Natural killer cell treated with Interleukin-12 subunit alpha and Interleukin-12 subunit beta and Interleukin-15 and Interleukin-18, amount 100 ng/mL, for 72 hours (primary cell): ENCODE data around the gene NXN. TPM values are rescaled to one million over a fixed set of nuclear protein-coding genes. Genes with fewer than 3 reads are reported as not detected.
A peak's percentile ranks its signal among the peaks of the same experiment; 100 is the strongest.
"Not testable (repeated sequence)": the region's sequence is repeated elsewhere in the genome, so short reads cannot be mapped to it uniquely, and the experiment has no call there.

Experiments
- ATAC-seq, 2 donors: fragments of 150-1000 bp; cut with Tn5 transposase in 1 of 2; sonication (Bioruptor Pico), chemical (Tn5 transposase) in 1 of 2; 2 replicates each; pipeline ENCODE4 v1.10.0; 2021
- DNase-seq: peaks from one replicate; pipeline ENCODE4 v3.0.0; 2022; ENCODE audit warnings: low spot score
- H3K27ac Mint-ChIP-seq, 2 donors: 1 replicate in 1 of 2; 2 replicates in 1 of 2; pipeline ENCODE4 v1.8.0; 2022; ENCODE audit warnings: mixed read lengths in 2 of 2, mild to moderate bottlenecking in 1 of 2, moderate library complexity in 1 of 2
- H3K27me3 Mint-ChIP-seq, 2 donors: 1 replicate in 1 of 2; 2 replicates in 1 of 2; pipeline ENCODE4 v1.8.0; 2022; ENCODE audit warnings: mixed read lengths in 2 of 2
- H3K36me3 Mint-ChIP-seq: one replicate; pipeline ENCODE4 v1.8.0; 2022; ENCODE audit warnings: mixed read lengths
- H3K4me1 Mint-ChIP-seq, 2 donors: 1 replicate in 1 of 2; 2 replicates in 1 of 2; pipeline ENCODE4 v1.8.0; 2022; ENCODE audit warnings: low read depth in 2 of 2, mixed read lengths in 2 of 2, mild to moderate bottlenecking in 1 of 2
- H3K4me3 Mint-ChIP-seq: one replicate; pipeline ENCODE4 v1.8.0; 2022; ENCODE audit warnings: mixed read lengths
- H3K9me3 Mint-ChIP-seq: 2 replicates; pipeline ENCODE4 v1.8.0; 2022; ENCODE audit warnings: mixed read lengths
- total RNA-seq, 2 donors: library from RNA; stranded (reverse); gene quantifications; one replicate each; pipeline ENCODE4 v1.2.3, GENCODE V29; 2022

The NXN gene
- total RNA-seq, 2 donors from 2014 or later: 0.61 to 0.69 TPM

DNA sequence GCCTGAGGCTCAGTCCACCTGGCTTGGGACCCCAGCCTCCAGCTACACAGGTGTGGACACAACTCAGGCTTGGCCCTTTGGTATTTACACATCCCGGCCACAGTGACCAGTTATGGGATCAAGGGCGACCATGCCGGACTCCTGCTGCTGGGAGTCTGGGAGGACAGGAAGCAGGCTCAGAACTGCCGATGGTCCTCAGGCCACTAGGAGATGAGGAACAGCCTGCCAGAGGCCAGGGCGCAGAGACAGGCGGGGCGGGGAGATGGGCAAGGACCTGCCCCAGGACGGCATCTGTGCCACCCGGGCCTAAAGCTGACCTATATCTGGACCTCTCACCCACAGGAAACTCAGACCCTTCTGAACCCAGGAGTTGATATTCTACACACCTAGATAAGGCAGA is 12.5 kb downstream of the NXN start:
- no peak overlapping the region for H3K4me3 Mint-ChIP-seq
- H3K27ac Mint-ChIP-seq: no peak overlapping the region
- H3K27me3 Mint-ChIP-seq: peaks cover 20 to 37% of the 10 kb centered on the region in 2 donors
- ATAC-seq (no peak), DNase-seq (no peak)
- H3K36me3 Mint-ChIP-seq: no peaks in the 10 kb centered on the region
- H3K9me3 Mint-ChIP-seq: no peaks in the 10 kb centered on the region
- H3K4me1 Mint-ChIP-seq: no peaks in the 10 kb centered on the region

DNA sequence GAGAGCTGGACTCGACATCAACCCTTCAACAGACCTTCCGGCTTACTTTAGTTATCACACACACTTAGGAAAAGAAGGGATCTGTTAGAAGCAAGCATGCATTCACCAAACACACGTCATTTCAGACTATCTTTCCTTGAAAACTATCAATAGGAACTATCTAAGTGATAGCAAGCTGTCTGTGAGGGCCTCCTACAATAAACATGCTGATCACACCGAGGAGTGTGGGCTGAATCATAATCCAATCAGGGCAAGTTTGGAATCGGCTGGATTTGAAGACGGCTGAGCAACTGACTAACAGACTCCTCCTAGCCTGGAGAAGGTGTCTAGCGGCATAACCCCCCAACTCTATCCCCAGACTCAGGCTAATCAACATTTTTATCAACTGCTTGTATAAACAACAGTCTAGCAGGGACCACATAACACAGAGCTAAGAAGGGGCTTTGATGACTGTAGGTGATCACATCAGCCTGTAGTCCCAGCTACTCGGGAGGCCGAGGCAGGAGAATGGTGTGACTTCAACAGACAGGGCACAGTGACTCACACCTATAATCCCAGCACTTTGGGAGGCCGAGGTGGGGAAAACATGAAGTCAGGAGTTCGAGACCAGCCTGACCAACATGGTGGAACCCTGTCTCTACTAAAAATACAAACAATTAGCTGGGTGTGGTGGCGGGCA is 14.1 kb downstream of the NXN start:
- Mint-ChIP-seq H3K27me3 (peaks cover 24 to 43% of the 10 kb centered on the region in 2 donors), H3K36me3 (no peaks in the 10 kb centered on the region), H3K4me3 (no peak overlapping the region), H3K4me1 (no peaks in the 10 kb centered on the region), H3K9me3 (no peaks in the 10 kb centered on the region), H3K27ac (no peak overlapping the region)
- peak; percentile 23 for DNase-seq
- no peak for ATAC-seq

DNA sequence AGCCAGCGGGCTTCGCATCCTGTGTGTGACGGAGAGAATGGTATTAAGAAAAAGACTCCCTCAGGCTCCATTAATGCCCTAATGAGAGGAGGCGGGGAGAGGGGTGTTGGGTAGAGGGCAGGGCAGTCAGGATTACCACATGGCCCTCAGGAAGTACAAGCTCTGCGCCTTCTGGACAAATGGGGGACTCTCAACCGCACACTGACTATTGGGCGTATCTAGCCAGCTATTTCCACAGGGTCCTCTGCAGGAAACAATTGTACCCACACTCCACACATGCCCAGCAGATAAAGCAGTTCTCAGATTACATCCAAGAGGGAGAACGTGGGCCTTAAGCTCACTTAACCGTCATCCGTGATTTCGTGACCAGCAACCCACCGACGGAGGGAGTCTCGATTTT is 14.7 kb downstream of the NXN start:
- no peak for ATAC-seq
- H3K27me3 Mint-ChIP-seq: peaks cover 22 to 43% of the 10 kb centered on the region in 2 donors
- H3K36me3 Mint-ChIP-seq: no peaks in the 10 kb centered on the region

DNA sequence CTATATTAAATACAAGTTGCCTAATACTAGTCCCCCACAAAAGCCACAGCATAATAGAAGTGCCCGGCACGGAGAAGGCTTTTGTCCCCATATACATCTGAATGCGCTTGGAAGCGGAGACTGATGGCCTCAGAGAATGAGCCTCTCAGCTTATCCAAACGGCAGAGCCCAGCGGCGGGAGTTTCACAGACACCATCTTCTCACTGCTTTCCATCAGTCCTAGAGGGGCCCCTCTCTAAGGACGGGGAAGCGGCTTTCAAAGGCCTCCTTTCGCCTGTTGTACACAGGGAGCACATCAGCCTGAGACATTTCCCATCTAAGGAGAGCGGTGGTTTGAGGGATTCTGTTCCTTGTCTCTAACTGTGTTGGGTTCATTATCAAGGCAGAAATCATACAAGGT is 16.9 kb downstream of the NXN start:
- H3K27ac Mint-ChIP-seq: no peak overlapping the region
- no peaks in the 10 kb centered on the region for H3K4me1 Mint-ChIP-seq
- peak; percentile 49 for DNase-seq
- no peak overlapping the region for H3K4me3 Mint-ChIP-seq
- H3K27me3 Mint-ChIP-seq: peaks cover 16 to 28% of the 10 kb centered on the region in 2 donors
- H3K9me3 Mint-ChIP-seq: no peaks in the 10 kb centered on the region
- no peaks in the 10 kb centered on the region for H3K36me3 Mint-ChIP-seq
- no peak for ATAC-seq

More for the DNA sequence above, 14.7 kb downstream of the NXN start:
- no peaks in the 10 kb centered on the region for H3K9me3 Mint-ChIP-seq
- H3K4me3 Mint-ChIP-seq: no peak overlapping the region
- no peaks in the 10 kb centered on the region for H3K4me1 Mint-ChIP-seq
- peak; percentile 15 for DNase-seq
- no peak overlapping the region for H3K27ac Mint-ChIP-seq

DNA sequence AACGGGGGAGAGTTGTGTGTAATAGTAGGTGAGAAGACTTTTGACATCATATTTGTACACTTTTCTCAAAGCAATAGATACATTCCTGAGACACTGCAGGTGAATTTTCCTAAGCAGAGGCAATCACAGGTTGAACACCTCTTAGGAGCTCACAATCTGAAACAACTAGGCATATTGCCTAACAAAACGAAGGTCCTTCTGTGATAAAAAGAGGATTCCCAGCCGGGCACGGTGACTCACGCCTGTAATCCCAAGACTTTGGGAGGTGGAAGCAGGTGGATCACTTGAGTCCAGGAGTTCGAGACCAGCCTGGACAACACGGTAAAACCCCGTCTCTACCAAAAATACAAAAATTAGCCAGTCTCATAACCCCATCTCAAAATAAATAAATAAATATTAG is 17.4 kb downstream of the NXN start:
- DNase-seq (no peak), ATAC-seq (no peak)
- Mint-ChIP-seq H3K9me3 (no peaks in the 10 kb centered on the region), H3K27ac (no peak overlapping the region), H3K4me1 (no peaks in the 10 kb centered on the region), H3K27me3 (peaks cover 17 to 23% of the 10 kb centered on the region in 2 donors), H3K36me3 (no peaks in the 10 kb centered on the region), H3K4me3 (no peak overlapping the region)

DNA sequence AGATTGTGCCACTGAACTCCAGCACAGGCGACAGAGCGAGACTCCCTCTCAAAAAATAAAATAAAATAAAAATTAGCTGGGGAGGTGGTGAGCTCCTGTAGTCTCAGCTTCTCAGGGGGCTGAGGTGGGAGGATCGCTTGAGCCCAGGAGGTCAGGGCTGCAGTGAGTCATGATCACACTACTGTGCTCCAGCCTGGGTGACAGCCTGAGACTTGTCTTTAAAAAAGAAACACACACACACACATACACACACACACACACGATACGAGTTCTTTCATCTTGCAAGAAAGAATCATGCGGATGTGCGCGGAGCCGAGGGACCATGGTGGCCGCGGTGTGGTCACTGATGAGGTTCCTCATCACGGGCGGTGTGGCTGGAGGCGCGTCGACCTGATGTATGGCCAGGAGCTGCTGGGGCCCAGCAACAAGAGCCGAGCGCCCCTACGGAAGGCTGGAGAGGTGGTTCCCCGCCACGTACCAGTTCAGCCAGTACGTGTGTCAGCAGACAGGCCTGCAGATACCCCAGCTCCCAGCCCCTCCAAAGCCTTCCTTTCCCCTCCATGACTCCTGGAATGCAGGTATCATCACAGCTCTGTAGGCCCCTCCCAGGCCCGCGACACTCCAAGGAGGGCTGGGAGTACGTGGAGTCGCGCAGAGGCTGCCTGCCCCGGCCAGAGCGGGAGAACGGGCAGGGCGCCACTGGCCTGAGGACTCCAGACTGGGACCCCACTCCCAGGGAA is 20.7 kb downstream of the NXN start:
- peak; percentile 12 for DNase-seq
- no peaks in the 10 kb centered on the region for H3K36me3 Mint-ChIP-seq
- no peak overlapping the region for H3K27ac Mint-ChIP-seq
- peaks cover 14 to 18% of the 10 kb centered on the region in 2 donors for H3K27me3 Mint-ChIP-seq
- no peaks in the 10 kb centered on the region for H3K4me1 Mint-ChIP-seq
- H3K9me3 Mint-ChIP-seq: no peaks in the 10 kb centered on the region
- no peak for ATAC-seq
- H3K4me3 Mint-ChIP-seq: no peak overlapping the region

DNA sequence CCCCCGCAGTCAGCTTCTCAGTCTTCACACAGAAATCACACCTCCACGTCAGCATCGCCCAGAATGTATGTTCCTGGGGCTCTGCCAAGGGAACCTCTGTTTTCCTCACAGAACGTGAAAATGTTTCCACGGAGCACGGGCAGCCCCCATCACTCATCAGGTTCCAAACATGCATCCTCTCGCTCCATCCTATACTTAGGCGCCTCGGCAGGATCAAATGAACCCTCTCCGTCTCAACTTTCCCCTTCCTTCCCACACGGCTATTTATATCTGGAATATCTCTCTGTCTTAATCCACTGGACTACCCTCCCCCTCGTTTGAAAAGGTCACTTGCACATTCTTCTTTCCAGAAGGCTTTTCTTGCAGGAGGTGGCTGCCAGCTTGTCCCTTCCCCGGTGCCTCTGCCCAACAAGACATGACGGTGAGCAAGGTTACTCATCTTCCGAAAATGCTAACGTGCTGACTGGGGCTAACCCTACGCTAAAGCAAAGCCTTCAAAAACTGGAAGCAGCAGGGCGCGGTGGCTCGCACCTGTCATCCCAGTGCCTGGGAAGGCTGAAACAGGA is 21.6 kb downstream of the NXN start:
- no peak for ATAC-seq
- H3K4me1 Mint-ChIP-seq: no peaks in the 10 kb centered on the region
- peaks cover 14 to 18% of the 10 kb centered on the region in 2 donors for H3K27me3 Mint-ChIP-seq
- peak; percentile 23 for DNase-seq
- H3K4me3 Mint-ChIP-seq: no peak overlapping the region
- H3K27ac Mint-ChIP-seq: no peak overlapping the region
- no peaks in the 10 kb centered on the region for H3K9me3 Mint-ChIP-seq
- H3K36me3 Mint-ChIP-seq: no peaks in the 10 kb centered on the region

DNA sequence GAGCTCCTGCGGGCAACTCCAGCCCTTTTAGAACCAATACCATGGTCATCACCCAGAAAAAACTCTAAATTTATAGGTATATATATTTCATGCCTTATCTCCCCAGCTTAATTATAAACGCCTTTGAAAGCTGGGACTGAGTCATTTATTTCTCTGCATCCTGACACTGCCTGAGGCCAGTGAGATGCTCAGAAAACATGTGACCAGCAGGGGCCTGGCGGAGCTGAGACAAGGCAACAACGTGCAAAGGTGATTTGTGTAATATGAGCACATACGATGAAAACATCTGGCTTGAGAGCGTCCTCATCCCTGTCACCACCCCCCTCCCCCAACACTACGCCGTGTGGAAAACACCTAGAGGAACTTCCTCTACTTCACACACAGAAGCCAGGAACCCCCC is 22.7 kb downstream of the NXN start:
- ATAC-seq: no peak
- Mint-ChIP-seq H3K4me1 (no peaks in the 10 kb centered on the region), H3K9me3 (no peaks in the 10 kb centered on the region), H3K36me3 (no peaks in the 10 kb centered on the region), H3K4me3 (no peak overlapping the region), H3K27ac (no peak overlapping the region), H3K27me3 (peaks cover 11 to 13% of the 10 kb centered on the region in 2 donors)
- peak; percentile 44 for DNase-seq

DNA sequence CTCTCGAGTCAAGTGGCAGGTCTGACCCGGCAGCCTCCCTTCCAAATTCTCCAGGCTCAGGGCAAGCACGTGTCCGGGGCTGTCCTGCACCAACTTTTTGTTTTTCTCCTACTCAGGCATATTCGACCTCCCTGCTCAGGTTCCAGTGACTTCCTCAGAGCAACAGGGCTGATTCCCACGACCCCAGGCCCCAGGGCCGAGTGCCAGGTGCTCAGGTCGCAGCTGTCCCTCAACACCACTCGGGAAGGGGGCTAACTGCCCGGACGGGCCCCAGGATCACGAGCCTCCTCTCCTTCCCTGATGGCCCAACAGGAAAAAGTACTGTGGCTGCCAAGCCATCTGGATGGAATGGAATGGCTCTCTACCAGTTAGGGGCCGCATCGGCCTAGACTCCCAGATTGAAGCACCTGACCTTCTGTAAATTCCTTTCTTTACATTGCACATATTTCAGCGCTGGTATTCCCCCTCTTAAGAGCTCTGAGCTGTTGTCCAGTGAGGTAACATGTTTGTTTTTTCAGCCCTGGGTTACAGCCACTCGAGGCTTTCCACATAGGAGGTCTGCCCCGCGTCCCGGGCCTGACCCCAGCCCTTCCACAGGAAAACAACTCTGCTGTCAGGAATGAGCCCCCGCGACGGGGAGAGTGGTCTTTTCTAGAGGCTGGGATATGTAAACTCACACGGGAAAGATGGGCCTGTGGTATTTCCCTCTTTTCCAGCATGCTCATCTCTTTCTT is 25.0 kb downstream of the NXN start:
- Mint-ChIP-seq H3K4me1 (no peaks in the 10 kb centered on the region), H3K27ac (no peak overlapping the region), H3K27me3 (peaks cover 14% of the 10 kb centered on the region in 2 donors), H3K36me3 (no peaks in the 10 kb centered on the region), H3K9me3 (no peaks in the 10 kb centered on the region), H3K4me3 (no peak overlapping the region)
- DNase-seq: peak; percentile 44
- no peak for ATAC-seq

DNA sequence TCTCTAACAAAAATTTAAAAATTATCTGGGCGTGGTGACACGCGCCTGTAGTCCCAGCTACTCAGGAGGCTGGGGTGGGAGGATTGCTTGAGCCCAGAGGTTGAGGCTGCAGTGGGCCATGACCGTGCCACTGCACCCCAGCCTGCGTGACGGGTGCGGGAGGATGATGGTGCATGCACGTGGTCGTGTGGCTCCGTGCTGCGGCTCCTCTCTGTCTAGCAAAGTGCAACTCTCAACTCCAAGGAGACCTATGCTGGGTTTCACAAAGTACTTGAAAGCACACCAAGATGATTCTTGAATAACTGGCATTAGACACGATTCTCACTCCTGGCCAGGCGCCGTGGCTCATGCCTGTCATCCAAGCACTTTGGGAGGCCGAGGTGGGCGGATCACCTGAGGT is 25.8 kb downstream of the NXN start:
- no peak overlapping the region for H3K27ac Mint-ChIP-seq
- DNase-seq: peak; percentile 35
- no peak for ATAC-seq
- H3K4me1 Mint-ChIP-seq: no peaks in the 10 kb centered on the region
- peaks cover 14% of the 10 kb centered on the region in 2 donors for H3K27me3 Mint-ChIP-seq
- H3K9me3 Mint-ChIP-seq: no peaks in the 10 kb centered on the region
- no peaks in the 10 kb centered on the region for H3K36me3 Mint-ChIP-seq
- no peak overlapping the region for H3K4me3 Mint-ChIP-seq

DNA sequence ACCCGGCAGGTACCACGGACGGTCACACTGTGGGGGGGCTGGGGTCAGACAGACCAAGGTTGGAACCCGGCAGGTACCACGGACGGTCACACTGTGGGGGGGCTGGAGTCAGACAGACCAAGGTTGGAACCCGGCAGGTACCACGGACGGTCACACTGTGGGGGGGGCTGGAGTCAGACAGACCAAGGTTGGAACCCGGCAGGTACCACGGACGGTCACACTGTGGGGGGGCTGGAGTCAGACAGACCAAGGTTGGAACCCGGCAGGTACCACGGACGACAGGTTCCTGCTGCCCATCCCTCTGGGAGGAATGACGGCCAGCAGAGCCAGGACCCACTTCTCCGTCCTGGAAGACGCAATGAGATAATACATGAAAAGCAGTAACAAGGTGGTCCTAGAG is 27.0 kb downstream of the NXN start:
- not testable (repeated sequence) for ATAC-seq, H3K4me1 Mint-ChIP-seq

DNA sequence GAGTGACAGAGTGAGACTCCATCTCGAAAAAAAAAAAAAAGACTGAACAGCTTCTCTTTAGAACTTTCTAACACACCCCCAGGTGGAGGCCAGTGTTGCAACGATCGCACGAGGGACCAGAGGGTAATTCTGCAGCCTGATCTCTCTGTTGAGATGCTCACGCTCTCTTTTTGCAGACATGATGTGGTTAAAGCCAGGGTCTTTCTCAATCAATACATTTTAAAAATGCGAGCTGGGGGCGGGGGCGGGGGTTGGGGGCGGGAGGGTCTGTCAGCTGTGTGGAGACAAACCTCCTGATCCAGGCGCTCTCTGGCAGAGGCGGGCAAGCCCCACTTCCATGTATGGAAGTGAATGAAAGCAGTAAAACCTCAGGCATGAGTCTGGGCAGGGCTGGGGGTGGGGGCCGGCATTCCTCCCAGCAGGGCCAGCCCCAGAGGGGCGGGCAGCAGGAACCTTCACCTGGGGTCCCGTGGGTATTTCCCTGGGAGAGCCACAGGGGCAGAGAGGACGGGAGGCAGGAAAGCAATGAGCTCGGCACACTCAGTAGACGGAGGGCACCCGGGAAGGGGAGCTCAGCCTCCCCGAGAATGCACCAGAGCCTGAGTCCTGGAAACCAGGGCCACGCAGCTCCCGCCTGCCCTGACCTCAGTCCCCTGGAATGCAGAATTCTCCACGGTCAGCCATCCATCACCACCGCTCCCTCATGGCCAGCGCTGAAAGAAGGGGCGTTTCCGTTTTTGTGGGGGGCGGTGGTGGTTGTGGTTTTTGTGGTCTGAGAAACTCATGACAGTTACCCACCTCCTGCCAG is 28.0 kb downstream of the NXN start:
- Mint-ChIP-seq H3K4me1 (no peaks in the 10 kb centered on the region), H3K36me3 (no peaks in the 10 kb centered on the region), H3K27me3 (peaks cover 7 to 12% of the 10 kb centered on the region in 2 donors), H3K4me3 (no peak overlapping the region), H3K9me3 (no peaks in the 10 kb centered on the region), H3K27ac (no peak overlapping the region)
- ATAC-seq: no peak
- DNase-seq: peak; percentile 28

More for the DNA sequence above, 27.0 kb downstream of the NXN start:
- not testable (repeated sequence) for H3K4me3 Mint-ChIP-seq, H3K36me3 Mint-ChIP-seq, H3K9me3 Mint-ChIP-seq, H3K27ac Mint-ChIP-seq
- H3K27me3 Mint-ChIP-seq: peaks cover 7 to 12% of the 10 kb centered on the region in 2 donors
- DNase-seq: peak; percentile 12

DNA sequence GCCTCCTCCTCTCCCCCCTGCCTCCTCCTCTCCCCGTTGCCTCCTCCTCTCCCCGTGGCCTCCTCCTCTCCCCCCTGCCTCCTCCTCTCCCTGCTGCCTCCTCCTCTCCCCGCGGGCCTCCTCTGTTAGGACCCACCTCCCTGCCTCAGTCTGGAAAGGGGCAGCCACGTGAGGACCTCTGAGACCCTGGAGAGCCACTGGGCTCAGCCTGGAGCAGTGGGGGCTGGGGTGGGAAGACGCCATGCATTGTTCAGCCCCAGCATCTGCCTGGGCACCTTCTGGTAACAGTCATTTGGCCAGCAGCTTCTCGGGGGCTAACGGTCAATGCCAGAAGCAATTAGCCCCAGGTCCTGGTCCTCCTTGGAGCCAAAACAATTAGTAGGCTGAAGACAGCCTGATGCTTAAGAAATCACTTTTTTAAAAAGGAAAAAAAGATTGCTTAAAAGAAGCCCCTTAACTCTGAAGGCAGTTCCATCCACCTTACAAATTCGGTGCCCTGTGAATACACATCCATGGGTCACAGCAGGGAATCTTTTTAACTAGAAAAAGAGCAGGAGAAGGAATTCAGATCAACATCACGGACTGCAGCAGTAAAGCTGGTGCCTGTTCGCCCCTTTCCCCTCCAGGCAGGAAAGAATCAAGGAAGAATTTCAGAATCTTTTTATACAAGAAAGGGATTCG is 29.8 kb downstream of the NXN start:
- DNase-seq (no peak), ATAC-seq (no peak)
- Mint-ChIP-seq H3K36me3 (no peaks in the 10 kb centered on the region), H3K4me1 (no peaks in the 10 kb centered on the region), H3K9me3 (no peaks in the 10 kb centered on the region), H3K4me3 (no peak overlapping the region), H3K27me3 (peaks cover 7 to 12% of the 10 kb centered on the region in 2 donors), H3K27ac (no peak overlapping the region)
